A549 (cell line): ENCODE results near the gene DOCK1.
"Not testable (repeated sequence)": the region's sequence is repeated elsewhere in the genome, so short reads cannot be mapped to it uniquely, and the experiment has no call there.

Experiments
- MAZ ChIP-seq: fragments of 150-350 bp; IDR thresholded peaks from 2 replicates; pipeline ENCODE4 v1.6.1; 2014; ENCODE audit warnings: antibody characterized with exemption, low read depth, low read length, borderline replicate concordance
- POLR2A ChIP-seq: IDR thresholded peaks from 2 replicates; pipeline ENCODE4 v1.6.1; 2012; ENCODE audit warnings: mild to moderate bottlenecking, low read length
- RAD21 ChIP-seq, 2 experiments: fragments of >200 bp in 1 of 2; sonication (Bioruptor Twin) in 1 of 2; formaldehyde crosslinking in 1 of 2; IDR thresholded peaks in 1 of 2; conservative IDR thresholded peaks in 1 of 2; 2 replicates in 1 of 2; 3 replicates in 1 of 2; pipeline ENCODE4 v1.6.1; 2012 to 2018; ENCODE audit warnings: inconsistent platforms in 1 of 2
- SMC3 ChIP-seq: fragments of >200 bp; sonication (Bioruptor Twin); formaldehyde crosslinking; IDR thresholded peaks from 3 replicates; pipeline ENCODE4 v1.6.1; 2018; ENCODE audit warnings: inconsistent platforms
- SREBF2 ChIP-seq: fragments of 450-650 bp; IDR thresholded peaks from 2 replicates; pipeline ENCODE4 v1.6.1; 2014; ENCODE audit warnings: mild to moderate bottlenecking, moderate library complexity
- TF ChIP-seq, protein P1 (sequence below): fragments of >200 bp; sonication (Bioruptor Twin); formaldehyde crosslinking; IDR thresholded peaks from 3 replicates; pipeline ENCODE4 v1.5.1; 2016
- TF ChIP-seq, protein P2 (sequence below): fragments of 450-650 bp; IDR thresholded peaks from 2 replicates; pipeline ENCODE4 v1.6.1; 2014; ENCODE audit warnings: antibody characterized with exemption
- TF ChIP-seq, protein P3 (sequence below): IDR thresholded peaks from 2 replicates; pipeline ENCODE4 v1.6.1; 2012

GRCh38 chr10:126888436-126888835 is 16.8 kb upstream of the DOCK1 start:
- TF ChIP-seq SREBF2; SMC3; RAD21 (conservative IDR thresholded peaks at IDR 0.05 in 1 of 2, IDR thresholded peaks at IDR 0.05 in 1 of 2); POLR2A; MAZ: not testable (repeated sequence)
- TF ChIP-seq, protein P1, sequence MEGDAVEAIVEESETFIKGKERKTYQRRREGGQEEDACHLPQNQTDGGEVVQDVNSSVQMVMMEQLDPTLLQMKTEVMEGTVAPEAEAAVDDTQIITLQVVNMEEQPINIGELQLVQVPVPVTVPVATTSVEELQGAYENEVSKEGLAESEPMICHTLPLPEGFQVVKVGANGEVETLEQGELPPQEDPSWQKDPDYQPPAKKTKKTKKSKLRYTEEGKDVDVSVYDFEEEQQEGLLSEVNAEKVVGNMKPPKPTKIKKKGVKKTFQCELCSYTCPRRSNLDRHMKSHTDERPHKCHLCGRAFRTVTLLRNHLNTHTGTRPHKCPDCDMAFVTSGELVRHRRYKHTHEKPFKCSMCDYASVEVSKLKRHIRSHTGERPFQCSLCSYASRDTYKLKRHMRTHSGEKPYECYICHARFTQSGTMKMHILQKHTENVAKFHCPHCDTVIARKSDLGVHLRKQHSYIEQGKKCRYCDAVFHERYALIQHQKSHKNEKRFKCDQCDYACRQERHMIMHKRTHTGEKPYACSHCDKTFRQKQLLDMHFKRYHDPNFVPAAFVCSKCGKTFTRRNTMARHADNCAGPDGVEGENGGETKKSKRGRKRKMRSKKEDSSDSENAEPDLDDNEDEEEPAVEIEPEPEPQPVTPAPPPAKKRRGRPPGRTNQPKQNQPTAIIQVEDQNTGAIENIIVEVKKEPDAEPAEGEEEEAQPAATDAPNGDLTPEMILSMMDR = not testable (repeated sequence)
- TF ChIP-seq, protein P2, sequence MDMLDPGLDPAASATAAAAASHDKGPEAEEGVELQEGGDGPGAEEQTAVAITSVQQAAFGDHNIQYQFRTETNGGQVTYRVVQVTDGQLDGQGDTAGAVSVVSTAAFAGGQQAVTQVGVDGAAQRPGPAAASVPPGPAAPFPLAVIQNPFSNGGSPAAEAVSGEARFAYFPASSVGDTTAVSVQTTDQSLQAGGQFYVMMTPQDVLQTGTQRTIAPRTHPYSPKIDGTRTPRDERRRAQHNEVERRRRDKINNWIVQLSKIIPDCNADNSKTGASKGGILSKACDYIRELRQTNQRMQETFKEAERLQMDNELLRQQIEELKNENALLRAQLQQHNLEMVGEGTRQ = not testable (repeated sequence)
- TF ChIP-seq, protein P3, sequence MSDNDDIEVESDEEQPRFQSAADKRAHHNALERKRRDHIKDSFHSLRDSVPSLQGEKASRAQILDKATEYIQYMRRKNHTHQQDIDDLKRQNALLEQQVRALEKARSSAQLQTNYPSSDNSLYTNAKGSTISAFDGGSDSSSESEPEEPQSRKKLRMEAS = not testable (repeated sequence)
